GM20000 (cell line): ENCODE measurements around the gene SERPINA10.

Experiments used
- DNase-seq: peaks from one replicate; pipeline ENCODE4 v3.0.0; 2012; ENCODE audit warnings: low spot score
- CTCF ChIP-seq: IDR thresholded peaks from 2 replicates; pipeline ENCODE4 v1.5.1; 2012; ENCODE audit warnings: mild to moderate bottlenecking, control low read depth; ENCODE audit errors: extremely low read depth, missing control alignments

Gene SERPINA10

GRCh38 chr14:94332587-94332986, 39.5 kb upstream of the SERPINA10 start:
- DNase-seq: no peak
- TF ChIP-seq CTCF: no peak

GRCh38 chr14:94332063-94332583, 39.1 kb upstream of the SERPINA10 start:
- DNase-seq: no peak
- no peak for TF ChIP-seq CTCF

- DNase-seq: no peak
- TF ChIP-seq CTCF: no peak
These were observed 38.4 kb upstream of the SERPINA10 start for GRCh38 chr14:94331462-94331861.

- TF ChIP-seq CTCF: no peak
- no peak for DNase-seq
These were observed 37.8 kb upstream of the SERPINA10 start for GRCh38 chr14:94330857-94331256.

GRCh38 chr14:94330432-94330831, 37.4 kb upstream of the SERPINA10 start:
- TF ChIP-seq CTCF: no peak
- no peak for DNase-seq

GRCh38 chr14:94329857-94330256, 36.8 kb upstream of the SERPINA10 start:
- TF ChIP-seq CTCF: no peak
- DNase-seq: no peak

- TF ChIP-seq CTCF: no peak
- DNase-seq: no peak
These were observed 35.1 kb upstream of the SERPINA10 start for GRCh38 chr14:94328196-94328595.
